Measurements from ENCODE around the gene PREX1. TPM values are rescaled to one million over a fixed set of nuclear protein-coding genes. Genes with fewer than 3 reads are reported as not detected.
A peak's percentile ranks its signal among the peaks of the same experiment; 100 is the strongest.

The PREX1 gene
- polyA plus RNA-seq, 1 donor = 18.2 TPM

GRCh38 chr20:48661575-48662455 lies 166.0 kb downstream of the PREX1 start:
- DNase-seq (ENCODE audit: low read depth) = no peak

- DNase-seq (ENCODE audit: low read depth) = no peak
Observed at GRCh38 chr20:48660788-48661187, 167.0 kb downstream of the PREX1 start.

GRCh38 chr20:48659858-48660257 lies 167.9 kb downstream of the PREX1 start:
- DNase-seq (ENCODE audit: low read depth) = no peak

GRCh38 chr20:48658505-48658904 lies 169.3 kb downstream of the PREX1 start:
- no peak for DNase-seq (ENCODE audit: low read depth)

- no peak for DNase-seq (ENCODE audit: low read depth)
Observed at GRCh38 chr20:48658198-48658476, 169.7 kb downstream of the PREX1 start.

GRCh38 chr20:48657426-48658197 lies 170.2 kb downstream of the PREX1 start:
- peak; percentile 64 for DNase-seq (ENCODE audit: low read depth)

- DNase-seq (ENCODE audit: low read depth) = no peak
Observed at GRCh38 chr20:48656661-48657211, 171.1 kb downstream of the PREX1 start.

GRCh38 chr20:48656137-48656536 lies 171.7 kb downstream of the PREX1 start:
- DNase-seq (ENCODE audit: low read depth) = no peak

- no peak for DNase-seq (ENCODE audit: low read depth)
Observed at GRCh38 chr20:48653706-48654051, 174.1 kb downstream of the PREX1 start.

GRCh38 chr20:48652961-48653705 lies 174.7 kb downstream of the PREX1 start:
- no peak for DNase-seq (ENCODE audit: low read depth)

- no peak for DNase-seq (ENCODE audit: low read depth)
Observed at GRCh38 chr20:48651960-48652359, 175.8 kb downstream of the PREX1 start.

- DNase-seq (ENCODE audit: low read depth) = no peak
Observed at GRCh38 chr20:48651271-48651670, 176.5 kb downstream of the PREX1 start.

- no peak for DNase-seq (ENCODE audit: low read depth)
Observed at GRCh38 chr20:48649868-48650267, 177.9 kb downstream of the PREX1 start.

GRCh38 chr20:48649104-48649626 lies 178.6 kb downstream of the PREX1 start:
- no peak for DNase-seq (ENCODE audit: low read depth)

GRCh38 chr20:48648482-48649051 lies 179.2 kb downstream of the PREX1 start:
- no peak for DNase-seq (ENCODE audit: low read depth)

GRCh38 chr20:48647858-48648257 lies 179.9 kb downstream of the PREX1 start:
- DNase-seq (ENCODE audit: low read depth) = no peak

GRCh38 chr20:48645666-48646065 lies 182.1 kb downstream of the PREX1 start:
- DNase-seq (ENCODE audit: low read depth) = no peak

GRCh38 chr20:48644286-48644828 lies 183.4 kb downstream of the PREX1 start:
- DNase-seq (ENCODE audit: low read depth) = no peak

- no peak for DNase-seq (ENCODE audit: low read depth)
Observed at GRCh38 chr20:48642105-48642880, 185.5 kb downstream of the PREX1 start.

- DNase-seq (ENCODE audit: low read depth) = no peak
Observed at GRCh38 chr20:48640871-48641270, 186.9 kb downstream of the PREX1 start.
